HFFc6 (cell line): Measurements from ENCODE around the gene WASF2. TPM values are rescaled to one million over a fixed set of nuclear protein-coding genes. Genes with fewer than 3 reads are reported as not detected.

ENCODE experiments used
- DNase-seq: peaks from one replicate; pipeline ENCODE4 v3.0.0-alpha.2; 2018
- H3K27ac Mint-ChIP-seq: 2 replicates; pipeline ENCODE4 v1.8.0; 2020; ENCODE audit warnings: mild to moderate bottlenecking, mixed read lengths
- H3K27me3 Mint-ChIP-seq: 2 replicates; pipeline ENCODE4 v1.8.0; 2021; ENCODE audit warnings: mild to moderate bottlenecking, moderate library complexity, mixed read lengths; ENCODE audit not compliant: insufficient read depth
- H3K36me3 Mint-ChIP-seq: 2 replicates; pipeline ENCODE4 v1.8.0; 2021; ENCODE audit warnings: low read depth, mixed read lengths
- H3K4me1 Mint-ChIP-seq: 2 replicates; pipeline ENCODE4 v1.8.0; 2020; ENCODE audit warnings: low read depth, mixed read lengths
- H3K4me3 Mint-ChIP-seq: 2 replicates; pipeline ENCODE4 v1.8.0; 2020; ENCODE audit warnings: mild to moderate bottlenecking, moderate library complexity, mixed read lengths
- H3K9me3 Mint-ChIP-seq: 2 replicates; pipeline ENCODE4 v1.8.0; 2020; ENCODE audit warnings: mild to moderate bottlenecking, mixed read lengths
- CTCF ChIP-seq: fragments of 200-600 bp; sonication (generic); IDR thresholded peaks from 2 replicates; pipeline ENCODE4 v1.5.0; 2021; ENCODE audit warnings: antibody characterized with exemption, mild to moderate bottlenecking
- total RNA-seq, 6 experiments: library from RNA; stranded (reverse); fragmentation: NEBNext Ultra II Directional; extraction: Animal tissue kit (Norgen Biotek cat#: 25700); gene quantifications; 2 replicates in 1 of 6; 3 replicates in 5 of 6; pipeline ENCODE4 v1.2.3, GENCODE V29; 2021

The WASF2 gene
- total RNA-seq, 6 experiments from 2014 or later: 84.4 to 99.7 (median 93.1) TPM

GRCh38 chr1:27448982-27449381 is 41.0 kb downstream of the WASF2 start:
- DNase-seq: no peak
- peaks cover 17% of the 10 kb centered on the region for H3K4me1 Mint-ChIP-seq
- TF ChIP-seq CTCF: no peak
- H3K27ac Mint-ChIP-seq: no peak overlapping the region
- H3K4me3 Mint-ChIP-seq: no peak overlapping the region
- H3K9me3 Mint-ChIP-seq: no peaks in the 10 kb centered on the region
- no peaks in the 10 kb centered on the region; the same call in 1 of the 2 replicates for H3K27me3 Mint-ChIP-seq
- peaks cover 15% of the 10 kb centered on the region for H3K36me3 Mint-ChIP-seq

- H3K4me3 Mint-ChIP-seq: no peak overlapping the region
- no peak for DNase-seq
- H3K4me1 Mint-ChIP-seq: peaks cover 17% of the 10 kb centered on the region
- H3K27ac Mint-ChIP-seq: no peak overlapping the region
- no peaks in the 10 kb centered on the region; the same call in 1 of the 2 replicates for H3K27me3 Mint-ChIP-seq
- no peak for TF ChIP-seq CTCF
- no peaks in the 10 kb centered on the region for H3K9me3 Mint-ChIP-seq
- H3K36me3 Mint-ChIP-seq: peaks cover 15% of the 10 kb centered on the region
Measured at GRCh38 chr1:27447883-27448282, 42.1 kb downstream of the WASF2 start.

- Mint-ChIP-seq H3K27me3 (no peaks in the 10 kb centered on the region; the same call in 1 of the 2 replicates), H3K4me3 (no peak overlapping the region), H3K4me1 (peaks cover 17% of the 10 kb centered on the region), H3K27ac (no peak overlapping the region), H3K9me3 (no peaks in the 10 kb centered on the region), H3K36me3 (peaks cover 15% of the 10 kb centered on the region)
- DNase-seq: no peak
- no peak for TF ChIP-seq CTCF
Measured at GRCh38 chr1:27447399-27447798, 42.6 kb downstream of the WASF2 start.

- no peak for DNase-seq
- Mint-ChIP-seq H3K4me3 (no peak overlapping the region), H3K27ac (no peak overlapping the region), H3K9me3 (no peaks in the 10 kb centered on the region), H3K36me3 (peaks cover 15% of the 10 kb centered on the region), H3K4me1 (peaks cover 17% of the 10 kb centered on the region), H3K27me3 (no peaks in the 10 kb centered on the region; the same call in 1 of the 2 replicates)
- TF ChIP-seq CTCF: no peak
Measured at GRCh38 chr1:27446496-27447020, 43.4 kb downstream of the WASF2 start.

- no peak for DNase-seq
- no peak for TF ChIP-seq CTCF
- peak overlapping the region; percentile 24 for H3K27ac Mint-ChIP-seq
- H3K27me3 Mint-ChIP-seq: no peaks in the 10 kb centered on the region; the same call in 1 of the 2 replicates
- H3K4me3 Mint-ChIP-seq: no peak overlapping the region
- peaks cover 17% of the 10 kb centered on the region for H3K4me1 Mint-ChIP-seq
- H3K36me3 Mint-ChIP-seq: peaks cover 15% of the 10 kb centered on the region
- H3K9me3 Mint-ChIP-seq: no peaks in the 10 kb centered on the region
Measured at GRCh38 chr1:27445177-27445936, 44.6 kb downstream of the WASF2 start.
